SH-SY5Y (cell line): ENCODE measurements around the gene CEACAM4.

Experiments used
- GATA2 ChIP-seq: IDR thresholded peaks from 2 replicates; pipeline ENCODE4 v1.6.1; 2011; ENCODE audit warnings: mild to moderate bottlenecking, low read depth, low read length
- GATA3 ChIP-seq: IDR thresholded peaks from 2 replicates; pipeline ENCODE4 v1.6.1; 2011; ENCODE audit warnings: low read depth, mild to moderate bottlenecking, low read length, moderate library complexity

The CEACAM4 gene

GRCh38 chr19:41623360-41623759, 3.5 kb downstream of the CEACAM4 start:
- TF ChIP-seq GATA3, result no peak
- no peak for TF ChIP-seq GATA2

DNA sequence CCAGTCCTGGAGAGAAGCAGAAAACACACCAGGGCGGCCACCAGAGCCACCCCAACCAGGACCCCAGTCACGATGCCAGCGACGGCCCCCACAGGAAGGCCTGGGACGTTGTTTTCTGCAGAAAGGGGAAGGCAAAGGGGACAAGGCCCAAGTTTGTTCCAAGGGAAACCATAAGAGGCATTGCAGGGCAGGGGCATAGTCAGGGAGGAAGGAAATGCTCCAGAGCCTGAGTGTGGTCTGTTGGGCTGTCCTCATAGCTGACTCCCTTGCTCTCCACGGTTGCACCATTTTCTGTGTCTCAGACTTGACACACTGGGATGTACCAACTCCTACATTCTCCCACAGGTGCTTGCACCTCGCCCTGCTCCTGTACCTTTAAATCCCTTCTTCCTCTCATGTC, 5.2 kb downstream of the CEACAM4 start:
- TF ChIP-seq GATA3, result no peak
- TF ChIP-seq GATA2, result no peak

DNA sequence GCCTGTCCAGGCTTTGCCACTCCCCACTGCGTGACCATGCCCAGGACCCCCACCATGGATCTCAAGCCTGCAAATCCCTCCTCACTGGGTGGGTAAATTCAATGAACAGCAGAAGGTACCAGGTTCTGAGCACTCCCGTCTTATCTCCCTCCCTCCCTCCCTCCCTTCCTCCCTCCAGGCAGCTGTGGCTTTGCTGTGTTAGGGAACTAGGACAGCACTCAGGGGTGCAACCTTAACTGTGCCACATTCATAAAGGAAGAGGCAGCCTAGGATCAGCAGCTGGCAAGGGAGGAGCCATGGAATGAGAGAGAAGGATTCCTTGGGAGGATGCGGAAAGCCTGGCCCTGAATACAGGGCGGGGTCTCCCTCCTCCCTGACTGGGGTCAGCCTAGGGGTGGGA, 5.6 kb downstream of the CEACAM4 start:
- TF ChIP-seq GATA2 (no peak), GATA3 (no peak)

DNA sequence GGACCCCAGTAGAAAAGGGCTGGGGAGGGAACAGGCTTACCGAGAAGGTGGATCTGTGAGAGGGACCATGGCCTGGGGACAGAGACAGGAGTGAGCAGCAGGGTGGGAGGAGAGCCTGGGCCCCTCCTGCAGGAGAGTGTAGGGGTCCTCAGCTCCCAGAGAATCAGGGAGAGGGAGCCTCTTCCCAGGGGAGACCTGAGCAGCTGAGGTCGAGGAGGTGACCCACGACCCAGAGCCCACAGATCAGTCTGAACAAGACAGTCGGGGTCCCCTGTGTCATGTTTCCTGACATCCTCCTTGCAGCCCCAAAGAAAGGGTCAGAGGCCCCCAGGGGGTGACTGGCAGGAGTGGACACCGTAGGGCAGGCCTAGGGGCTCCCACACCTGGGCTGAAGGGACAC, 6.7 kb downstream of the CEACAM4 start:
- TF ChIP-seq GATA3 (no peak), GATA2 (no peak)

- TF ChIP-seq GATA2 (no peak), GATA3 (no peak)
Observed at GRCh38 chr19:41619018-41619556, 7.8 kb downstream of the CEACAM4 start.

DNA sequence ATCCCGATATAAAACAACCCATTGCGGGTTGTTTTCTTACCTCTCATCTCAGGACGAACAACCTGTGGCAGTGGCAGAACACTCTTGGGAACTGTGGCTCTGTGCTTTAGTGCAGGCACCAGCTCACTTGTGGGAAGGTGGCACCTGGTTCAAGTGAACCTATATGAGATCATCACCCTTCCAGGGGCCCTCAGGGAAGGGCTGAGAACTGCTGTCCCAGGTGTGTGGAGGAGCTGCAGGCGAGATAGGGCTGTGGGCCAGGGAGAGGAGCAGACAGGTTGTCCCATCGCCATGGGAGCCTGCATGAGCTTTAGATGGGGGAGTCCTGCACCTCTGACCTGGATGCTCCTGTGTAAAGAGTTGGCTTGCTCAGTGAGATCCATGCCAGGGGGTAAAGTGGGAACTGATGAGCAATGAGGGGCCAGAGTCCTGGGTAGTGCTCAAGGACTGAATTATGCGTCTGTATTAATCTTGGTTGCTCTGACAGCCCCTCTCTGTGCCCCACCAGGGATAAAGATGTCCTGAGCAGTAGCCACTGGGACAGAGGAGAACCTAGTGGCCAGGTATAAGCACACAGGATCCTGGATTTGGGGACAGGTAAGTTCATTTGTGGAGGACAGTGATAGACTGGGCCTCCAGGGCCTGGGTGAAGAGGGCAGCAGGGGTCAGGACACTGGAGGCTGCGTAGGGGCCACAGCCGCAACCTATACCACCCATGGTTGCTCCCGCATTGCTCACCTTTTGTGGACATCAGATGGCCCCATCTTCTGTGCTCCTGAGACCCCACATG, 8.7 kb downstream of the CEACAM4 start:
- no peak for TF ChIP-seq GATA3
- TF ChIP-seq GATA2, result no peak

- no peak for TF ChIP-seq GATA3
Observed at GRCh38 chr19:41616792-41617621, 9.9 kb downstream of the CEACAM4 start.

GRCh38 chr19:41615207-41615606, 11.7 kb downstream of the CEACAM4 start:
- no peak for TF ChIP-seq GATA2
- no peak for TF ChIP-seq GATA3

DNA sequence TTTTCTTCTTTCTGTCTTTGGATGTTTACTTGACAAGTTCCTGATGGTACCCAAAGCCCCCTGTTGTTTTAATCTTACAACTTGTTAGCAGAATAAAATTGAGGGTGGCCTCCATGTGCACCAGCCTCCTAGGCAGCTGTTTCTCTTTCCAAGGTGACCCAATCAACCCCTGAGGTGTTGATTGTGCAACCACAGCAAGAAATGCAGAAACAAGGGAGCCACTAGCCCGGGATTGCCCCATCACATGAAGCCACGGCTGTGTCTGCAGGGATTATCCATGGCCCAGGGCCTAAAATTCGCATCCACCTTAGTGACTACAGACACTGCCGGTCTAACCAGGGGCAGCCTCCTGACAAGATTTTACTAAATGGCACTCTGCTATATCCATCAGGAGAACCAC, 14.4 kb downstream of the CEACAM4 start:
- TF ChIP-seq GATA3 (no peak), GATA2 (no peak)

DNA sequence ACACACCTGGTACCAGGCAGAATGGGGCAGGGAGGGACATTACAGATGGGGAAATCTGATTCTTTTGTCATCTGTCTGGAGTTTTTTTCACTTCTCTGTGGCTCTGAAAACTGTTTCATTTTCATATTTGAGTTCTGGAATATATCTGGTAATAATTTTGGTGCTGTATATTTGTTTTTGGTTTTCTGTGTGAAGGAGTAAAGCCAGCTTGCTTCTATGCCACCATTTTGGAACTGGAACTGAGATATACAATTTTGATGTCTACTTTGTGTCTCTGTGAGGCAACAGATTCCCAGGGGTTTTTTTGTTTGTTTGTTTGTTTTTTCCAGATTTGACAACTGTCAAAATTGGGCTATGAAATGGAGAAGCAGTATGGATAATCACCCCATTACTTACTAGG, 16.1 kb downstream of the CEACAM4 start:
- TF ChIP-seq GATA2 (no peak), GATA3 (no peak)

DNA sequence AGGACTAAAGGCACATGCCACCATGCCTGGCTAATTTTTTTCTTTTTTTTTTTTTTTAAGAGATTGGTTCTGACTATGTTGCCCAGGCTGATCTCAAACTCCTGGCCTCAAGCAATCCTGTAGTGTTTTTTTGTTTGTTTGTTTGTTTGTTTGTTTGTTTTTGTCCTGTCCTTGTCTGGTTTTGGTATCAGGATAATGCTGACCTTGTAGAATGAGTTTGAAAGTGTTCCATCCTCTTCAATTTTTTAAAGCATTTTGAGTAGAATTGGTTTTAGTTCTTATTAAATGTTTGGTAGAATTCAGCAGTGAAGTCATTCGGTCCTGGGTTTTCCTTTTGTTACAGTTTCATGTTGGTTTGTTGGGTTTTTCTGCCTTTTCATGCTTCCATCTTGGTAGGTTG, 19.2 kb downstream of the CEACAM4 start:
- TF ChIP-seq GATA3 (no peak), GATA2 (no peak)

DNA sequence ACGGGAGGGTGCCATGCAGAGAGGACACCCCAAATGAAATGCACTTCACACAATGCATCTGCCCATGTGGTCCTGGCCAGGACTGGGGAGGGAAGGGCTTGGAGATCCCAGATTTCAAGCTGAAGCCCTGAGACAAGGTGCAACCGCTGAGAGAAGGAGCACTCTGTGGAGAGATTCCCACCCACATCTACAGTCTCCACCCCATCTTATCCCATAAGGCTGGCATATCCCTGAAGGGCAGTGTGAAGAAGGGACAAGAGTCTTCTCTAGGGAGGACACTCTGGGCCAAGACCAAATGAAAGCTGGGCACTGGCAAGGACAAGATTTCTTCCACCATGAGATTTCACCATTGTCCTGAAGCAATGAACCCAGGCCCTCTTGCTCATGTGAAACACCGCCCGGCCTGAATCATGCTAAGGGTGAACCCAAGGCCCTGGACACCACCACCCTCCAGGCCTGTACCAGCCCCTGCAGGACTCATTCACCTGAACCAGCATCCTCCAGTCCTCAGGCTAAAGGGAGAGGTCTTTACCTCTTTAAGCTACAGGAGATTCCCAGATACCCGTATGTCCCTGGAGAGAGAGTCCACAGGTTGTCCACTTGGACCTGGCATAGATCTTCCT, 20.5 kb downstream of the CEACAM4 start:
- TF ChIP-seq GATA3, result no peak
- no peak for TF ChIP-seq GATA2

DNA sequence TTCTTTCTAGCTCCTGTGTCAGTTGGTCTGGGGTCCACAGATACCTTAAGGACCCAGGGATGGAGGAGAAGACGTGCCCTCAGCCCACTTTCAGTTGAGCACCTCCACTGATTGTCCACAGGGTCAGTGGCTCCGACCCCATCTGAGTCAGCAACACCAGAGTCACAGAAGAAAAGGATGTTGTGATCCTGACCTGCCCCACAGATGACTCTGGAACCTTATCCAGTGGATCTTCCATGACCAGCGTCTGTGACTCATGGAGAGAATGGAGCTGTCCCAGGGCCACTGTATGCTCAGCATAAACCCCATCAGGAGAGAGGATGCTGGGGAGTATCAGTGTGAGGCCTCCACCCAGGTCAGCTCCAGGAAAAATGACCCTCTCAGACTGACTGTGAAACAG, 22.0 kb downstream of the CEACAM4 start:
- TF ChIP-seq GATA2 (no peak), GATA3 (no peak)

- TF ChIP-seq GATA2 (no peak), GATA3 (no peak)
Observed at GRCh38 chr19:41601771-41602170, 25.1 kb downstream of the CEACAM4 start.
